Measurements from ENCODE around the gene MAP3K21.
A peak's percentile ranks its signal among the peaks of the same experiment; 100 is the strongest.

The MAP3K21 gene

DNA sequence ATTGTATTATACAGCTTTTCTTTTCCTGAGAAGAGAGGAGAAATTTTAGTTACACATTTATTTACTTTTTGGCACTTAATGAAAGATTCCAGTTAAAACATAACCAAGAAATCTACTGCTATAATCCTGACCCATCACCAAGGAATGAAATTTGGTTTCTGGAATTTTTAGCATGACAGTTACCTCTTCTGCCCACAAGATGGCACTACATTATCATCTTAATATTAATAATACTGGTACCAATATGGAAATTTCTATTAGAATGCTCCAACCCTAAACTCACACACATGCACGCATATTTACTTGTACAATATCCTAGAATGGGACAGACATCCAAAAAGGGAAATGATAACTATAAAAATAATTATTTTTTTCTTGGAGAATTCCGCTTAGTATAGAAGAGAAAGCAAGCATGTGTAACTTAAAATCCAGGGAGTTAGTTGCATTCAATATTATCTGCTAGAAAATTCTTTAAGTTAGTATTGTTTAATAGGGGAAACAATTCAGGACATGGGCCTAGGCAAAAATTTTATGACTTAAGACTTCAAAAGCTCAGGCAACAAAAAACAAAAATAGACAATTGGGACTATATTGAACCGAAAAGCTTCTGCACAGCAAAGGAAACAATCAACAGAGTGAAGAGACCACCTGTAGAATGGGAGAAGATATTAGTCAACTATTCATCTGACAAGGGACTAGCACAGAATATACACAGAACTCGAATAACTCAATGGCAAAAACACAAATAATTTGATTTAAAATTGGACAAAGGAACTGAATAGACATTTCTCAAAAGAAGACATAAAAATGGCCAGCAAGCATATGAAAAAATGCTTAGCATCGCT is 37.4 kb downstream of the MAP3K21 start:
- Histone ChIP-seq H2AFZ (ENCODE audit: low read depth, low read length) (no peak overlapping the region), H4K20me1 (ENCODE audit: insufficient read depth, low read length) (no peaks in the 10 kb centered on the region), H3K36me3 (ENCODE audit: insufficient read depth, low read length) (no peaks in the 10 kb centered on the region), H3K27ac (ENCODE audit: low read length) (no peak overlapping the region), H3K4me1 (ENCODE audit: insufficient read depth, low read length) (no peaks in the 10 kb centered on the region), H3K4me2 (ENCODE audit: insufficient read depth, low read length) (no peak overlapping the region), H3K27me3 (ENCODE audit: insufficient read depth, low read length, poor library complexity) (peaks cover 13% of the 10 kb centered on the region), H3K9ac (ENCODE audit: low read depth, low read length) (no peak overlapping the region), H3K4me3 (ENCODE audit: low read depth in 1 of 2, low read length in 2 of 2) (no peak overlapping the region), H3K79me2 (ENCODE audit: insufficient read depth, low read length) (no peaks in the 10 kb centered on the region), H3K9me3 (ENCODE audit: insufficient read depth, low read length, severe bottlenecking) (no peaks in the 10 kb centered on the region)
- ATAC-seq (ENCODE audit: insufficient read depth, low read depth) (no peak), DNase-seq (no peak)
- TF ChIP-seq CTCF (IDR thresholded peaks at IDR 0.05; ENCODE audit: borderline replicate concordance, extremely low read depth, low read length, poor library complexity, severe bottlenecking) (peak; percentile 78), EZH2 (IDR thresholded peaks at IDR 0.05; ENCODE audit: borderline replicate concordance, low read depth, low read length, severe bottlenecking) (no peak)

DNA sequence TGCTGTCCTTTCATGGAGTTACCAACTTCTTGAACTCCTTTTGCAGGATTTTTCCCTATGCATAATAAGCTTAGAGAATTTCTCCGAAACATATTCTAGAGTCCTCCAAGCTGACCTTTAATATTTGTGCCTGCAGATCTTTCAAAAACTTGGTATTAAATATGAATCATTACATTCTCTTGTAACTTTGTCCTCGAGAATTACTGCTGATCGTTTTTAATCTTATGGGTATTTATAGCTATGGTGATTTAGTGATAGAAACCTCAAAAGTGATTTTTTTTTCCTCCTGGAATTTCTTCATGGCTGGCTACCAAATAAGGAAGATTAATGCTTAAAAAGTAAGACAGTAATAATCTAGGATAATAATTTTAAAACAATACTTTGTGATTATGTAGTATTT is 39.1 kb downstream of the MAP3K21 start:
- ATAC-seq (ENCODE audit: insufficient read depth, low read depth): no peak
- Histone ChIP-seq H3K27ac (ENCODE audit: low read length) (no peak overlapping the region), H3K27me3 (ENCODE audit: insufficient read depth, low read length, poor library complexity) (peaks cover 12% of the 10 kb centered on the region), H3K9me3 (ENCODE audit: insufficient read depth, low read length, severe bottlenecking) (no peaks in the 10 kb centered on the region), H3K4me2 (ENCODE audit: insufficient read depth, low read length) (no peak overlapping the region), H3K79me2 (ENCODE audit: insufficient read depth, low read length) (no peaks in the 10 kb centered on the region), H3K9ac (ENCODE audit: low read depth, low read length) (no peak overlapping the region), H3K4me1 (ENCODE audit: insufficient read depth, low read length) (no peaks in the 10 kb centered on the region), H4K20me1 (ENCODE audit: insufficient read depth, low read length) (no peaks in the 10 kb centered on the region), H3K36me3 (ENCODE audit: insufficient read depth, low read length) (no peaks in the 10 kb centered on the region), H2AFZ (ENCODE audit: low read depth, low read length) (no peak overlapping the region), H3K4me3 (ENCODE audit: low read depth in 1 of 2, low read length in 2 of 2) (no peak overlapping the region)
- no peak for TF ChIP-seq CTCF (IDR thresholded peaks at IDR 0.05; ENCODE audit: borderline replicate concordance, extremely low read depth, low read length, poor library complexity, severe bottlenecking)
- no peak for TF ChIP-seq EZH2 (IDR thresholded peaks at IDR 0.05; ENCODE audit: borderline replicate concordance, low read depth, low read length, severe bottlenecking)
- DNase-seq: no peak

- TF ChIP-seq CTCF (IDR thresholded peaks at IDR 0.05; ENCODE audit: borderline replicate concordance, extremely low read depth, low read length, poor library complexity, severe bottlenecking) (no peak), EZH2 (IDR thresholded peaks at IDR 0.05; ENCODE audit: borderline replicate concordance, low read depth, low read length, severe bottlenecking) (no peak)
- Histone ChIP-seq H3K27ac (ENCODE audit: low read length) (no peak overlapping the region), H2AFZ (ENCODE audit: low read depth, low read length) (no peak overlapping the region), H3K9me3 (ENCODE audit: insufficient read depth, low read length, severe bottlenecking) (no peaks in the 10 kb centered on the region), H3K79me2 (ENCODE audit: insufficient read depth, low read length) (no peaks in the 10 kb centered on the region), H3K4me1 (ENCODE audit: insufficient read depth, low read length) (no peaks in the 10 kb centered on the region), H3K4me3 (ENCODE audit: low read depth in 1 of 2, low read length in 2 of 2) (no peak overlapping the region), H4K20me1 (ENCODE audit: insufficient read depth, low read length) (no peaks in the 10 kb centered on the region), H3K27me3 (ENCODE audit: insufficient read depth, low read length, poor library complexity) (peaks cover 11% of the 10 kb centered on the region), H3K9ac (ENCODE audit: low read depth, low read length) (no peak overlapping the region), H3K4me2 (ENCODE audit: insufficient read depth, low read length) (no peak overlapping the region), H3K36me3 (ENCODE audit: insufficient read depth, low read length) (no peaks in the 10 kb centered on the region)
- DNase-seq: no peak
- ATAC-seq (ENCODE audit: insufficient read depth, low read depth): no peak
Measured at GRCh38 chr1:233367057-233367803, 39.7 kb downstream of the MAP3K21 start.
